Transverse colon (tissue), 4 donors: ENCODE results near the gene PRCC. TPM values are rescaled to one million over a fixed set of nuclear protein-coding genes. Genes with fewer than 3 reads are reported as not detected.

Experiments
- DNase-seq: peaks from one replicate; pipeline ENCODE4 v3.0.0-alpha.2; 2019
- H3K27ac ChIP-seq, 4 donors: fragments of 200-600 bp; sonication (generic); 2 replicates each; pipeline ENCODE4 v1.5.1; 2016 to 2018; ENCODE audit warnings: inconsistent platforms in 4 of 4
- H3K27me3 ChIP-seq: fragments of 200-600 bp; sonication (generic); 2 replicates; pipeline ENCODE4 v1.5.1; 2017; ENCODE audit warnings: inconsistent platforms
- H3K36me3 ChIP-seq, 4 donors: fragments of 200-600 bp; sonication (generic); 2 replicates each; pipeline ENCODE4 v1.5.1; 2017 to 2019; ENCODE audit warnings: inconsistent platforms in 4 of 4
- H3K4me1 ChIP-seq, 4 donors: fragments of 200-600 bp; sonication (generic); 2 replicates each; pipeline ENCODE4 v1.5.1; 2017 to 2020; ENCODE audit warnings: inconsistent platforms in 4 of 4
- H3K4me3 ChIP-seq, 4 donors: fragments of 200-600 bp; sonication (generic); 1 replicate in 1 of 4; 2 replicates in 3 of 4; pipeline versions ENCODE4 v1.5.1 to v1.6.1; 2017 to 2019; ENCODE audit warnings: inconsistent platforms in 4 of 4
- H3K9me3 ChIP-seq, 2 donors: fragments of 200-600 bp; sonication (generic); 2 replicates each; pipeline ENCODE4 v1.5.1; 2017 to 2019; ENCODE audit warnings: inconsistent platforms in 2 of 2
- CTCF ChIP-seq, 5 experiments: fragments of 200-600 bp in 3 of 5; fragments of 450-650 bp in 2 of 5; sonication (generic) in 3 of 5; IDR thresholded peaks; 1 replicate in 2 of 5; 2 replicates in 3 of 5; pipeline ENCODE4 v1.5.1; 2016 to 2017; ENCODE audit warnings: antibody characterized with exemption in 5 of 5, inconsistent platforms in 3 of 5, mild to moderate bottlenecking in 2 of 5, moderate library complexity in 1 of 5
- EP300 ChIP-seq: sonication (generic); formaldehyde crosslinking; IDR thresholded peaks from one replicate; pipeline ENCODE4 v1.6.1; 2017; ENCODE audit warnings: antibody characterized with exemption, low read depth
- POLR2A ChIP-seq: fragments of 450-650 bp; IDR thresholded peaks from one replicate; pipeline ENCODE4 v1.6.1; 2016; ENCODE audit warnings: antibody characterized with exemption, mild to moderate bottlenecking, moderate library complexity
- POLR2AphosphoS5 ChIP-seq, 3 donors: sonication (generic); formaldehyde crosslinking; IDR thresholded peaks; one replicate each; pipeline ENCODE4 v1.6.1; 2016; ENCODE audit warnings: antibody characterized with exemption in 3 of 3
- WGBS, 2 donors: methylation state at CpG; one replicate each; pipeline ENCODE4 v1.1.5; 2018; ENCODE audit warnings: low coverage in 1 of 2; 5-methylcytosine and 5-hydroxymethylcytosine counted together
- in situ Hi-C, 4 donors: fragments of 200-750 bp; cut with MboI; loops; one replicate each; pipeline versions ENCODE4 v1.15.0 to v1.15.1; 2017; ENCODE audit warnings: low sequenced_read_pairs in 3 of 4, low pct_ligation_motif_present in 1 of 4, low pct_unique_long_range_greater_than_20kb in 1 of 4
- intact Hi-C: fragments of 100-400 bp; cut with DNase I; formaldehyde crosslinking; loops from one replicate; pipeline ENCODE4 v1.15.1; 2023; ENCODE audit warnings: low total_unique reads
- total RNA-seq, 4 donors: library from RNA; depleted of rRNA; stranded (reverse); fragments of >200 nt; gene quantifications; one replicate each; pipeline ENCODE4 v1.1.0, GENCODE V29; 2016

The PRCC gene
- total RNA-seq, 4 donors from 2014 or later: 15.1 to 69.9 (median 39.4) TPM

- TF ChIP-seq CTCF (IDR thresholded peaks at IDR 0.05): no peak
- no peak for TF ChIP-seq POLR2AphosphoS5 (IDR thresholded peaks at IDR 0.05)
- TF ChIP-seq EP300: no peak
- no peak for TF ChIP-seq POLR2A
- no peaks in the 10 kb centered on the region for H3K4me1 ChIP-seq
- H3K36me3 ChIP-seq: peaks cover 0 to 87% (median 40%) of the 10 kb centered on the region in 4 donors
- no peaks in the 10 kb centered on the region for H3K9me3 ChIP-seq
- intact Hi-C loops (no loop called here), in situ Hi-C loops (no loop called here)
- H3K4me3 ChIP-seq: no peak overlapping the region
- no peak for DNase-seq
- peak overlapping the region in 1 of 4 donors; percentile 41 for H3K27ac ChIP-seq
- no peaks in the 10 kb centered on the region for H3K27me3 ChIP-seq
- WGBS, 2 donors: 48 to 50% methylated on average over 2 to 7 of the region's 7 CpGs
Observed at GRCh38 chr1:156795787-156796186, 28.5 kb downstream of the PRCC start.

- no peak overlapping the region for H3K4me3 ChIP-seq
- no peaks in the 10 kb centered on the region for H3K4me1 ChIP-seq
- no peak for TF ChIP-seq POLR2A
- TF ChIP-seq POLR2AphosphoS5 (IDR thresholded peaks at IDR 0.05): no peak
- no peak for TF ChIP-seq CTCF (IDR thresholded peaks at IDR 0.05)
- no peak for TF ChIP-seq EP300
- no peaks in the 10 kb centered on the region for H3K27me3 ChIP-seq
- H3K27ac ChIP-seq: peak overlapping the region in 1 of 4 donors; percentile 49
- intact Hi-C loops: no loop called here
- WGBS, 2 donors: 64 to 71% methylated on average over 8 of the region's 8 CpGs
- peaks cover 0 to 85% (median 41%) of the 10 kb centered on the region in 4 donors for H3K36me3 ChIP-seq
- no peaks in the 10 kb centered on the region for H3K9me3 ChIP-seq
- peak; percentile 21 for DNase-seq
- in situ Hi-C loops: no loop called here
Observed at GRCh38 chr1:156796340-156797097, 29.2 kb downstream of the PRCC start.

GRCh38 chr1:156797212-156797871 lies 30.0 kb downstream of the PRCC start:
- DNase-seq: peak; percentile 50
- peaks cover 0 to 77% (median 38%) of the 10 kb centered on the region in 4 donors for H3K36me3 ChIP-seq
- WGBS, 2 donors: 46% methylated on average over 4 of the region's 4 CpGs; no CpG with 5 or more reads in 1 of the 2 donors
- no peaks in the 10 kb centered on the region for H3K27me3 ChIP-seq
- H3K4me3 ChIP-seq: no peak overlapping the region
- in situ Hi-C loops: no loop called here
- TF ChIP-seq CTCF (IDR thresholded peaks at IDR 0.05) (peak; percentile 70 to 78 (median 71)), EP300 (no peak)
- peak overlapping the region in 1 of 4 donors; percentile 49 for H3K27ac ChIP-seq
- intact Hi-C loops: no loop called here
- no peaks in the 10 kb centered on the region for H3K4me1 ChIP-seq
- H3K9me3 ChIP-seq: no peaks in the 10 kb centered on the region

- H3K36me3 ChIP-seq: peaks cover 0 to 39% (median 18%) of the 10 kb centered on the region in 4 donors
- in situ Hi-C loops: no loop called here
- TF ChIP-seq POLR2AphosphoS5 (IDR thresholded peaks at IDR 0.05) (no peak), POLR2A (no peak), EP300 (no peak), CTCF (IDR thresholded peaks at IDR 0.05) (no peak)
Observed at GRCh38 chr1:156801409-156802121, 34.2 kb downstream of the PRCC start.

More at GRCh38 chr1:156801409-156802121, 34.2 kb downstream of the PRCC start:
- Histone ChIP-seq H3K9me3 (no peaks in the 10 kb centered on the region), H3K27me3 (no peaks in the 10 kb centered on the region), H3K27ac (no peak overlapping the region), H3K4me3 (no peak overlapping the region), H3K4me1 (peaks cover 5 to 26% (median 8%) of the 10 kb centered on the region in 4 donors)
- intact Hi-C loops: no loop called here
- DNase-seq: no peak
- WGBS, 2 donors: 60 to 71% methylated on average over 1 to 6 of the region's 7 CpGs
